ENCODE results near the gene TRIM44. TPM values are rescaled to one million over a fixed set of nuclear protein-coding genes. Genes with fewer than 3 reads are reported as not detected.

Gene TRIM44
- total and polyA plus RNA-seq, 2 donors (not counting 3 experiments of a cell fraction or from before 2014, with no cell fraction given): 31.7 to 72.0 TPM

DNA sequence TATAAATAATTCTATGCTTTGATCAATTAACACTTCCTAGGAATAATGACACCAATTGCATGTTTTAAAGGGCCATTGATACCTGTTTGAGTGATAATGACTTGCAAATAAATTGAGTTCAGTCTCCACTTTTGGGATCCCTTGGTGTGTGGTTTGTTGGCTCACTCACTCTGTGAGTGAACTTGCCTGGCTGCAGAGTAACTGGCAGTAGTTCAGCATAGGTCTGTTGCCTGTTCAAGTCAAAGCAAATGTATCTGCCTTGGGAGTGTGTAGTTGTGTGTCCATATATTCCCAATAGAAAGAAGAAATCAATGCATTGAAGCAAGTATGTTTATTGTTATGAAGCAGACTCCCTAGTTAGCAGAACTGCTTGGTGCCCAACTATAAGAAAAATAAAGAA, 49.3 kb downstream of the TRIM44 start:
- DNase-seq (ENCODE audit: low read depth, low spot score): no peak
- no peak overlapping the region for H3K27ac ChIP-seq (ENCODE audit: insufficient read depth, low read depth, low read length)
- no peak overlapping the region for H3K9ac ChIP-seq (replicated peaks; ENCODE audit: extremely low read depth, insufficient read depth, low read length)
- no peaks in the 10 kb centered on the region for H3K9me1 ChIP-seq (replicated peaks; ENCODE audit: control insufficient read depth, extremely low read depth, insufficient read depth, low read length)
- H3K9me3 ChIP-seq (replicated peaks; ENCODE audit: control insufficient read depth, insufficient read depth, low read length): no peaks in the 10 kb centered on the region
- TF ChIP-seq EZH2 (IDR thresholded peaks at IDR 0.05; ENCODE audit: borderline replicate concordance, low read depth, low read length, severe bottlenecking) (no peak), POLR2A (IDR thresholded peaks at IDR 0.05; ENCODE audit: low read depth, low read length) (no peak), FOS (IDR thresholded peaks at IDR 0.05; ENCODE audit: borderline replicate concordance, insufficient read depth, low read length) (no peak), POLR2AphosphoS5 (IDR thresholded peaks at IDR 0.05; ENCODE audit: insufficient read depth, low read depth, low read length) (no peak), MYC (IDR thresholded peaks at IDR 0.05; ENCODE audit: low read depth, low read length) (no peak), JUN (IDR thresholded peaks at IDR 0.05; ENCODE audit: borderline replicate concordance, insufficient read depth, insufficient read length, low read depth) (no peak), GATA2 (IDR thresholded peaks at IDR 0.05; ENCODE audit: insufficient read depth, insufficient read length, low read depth, low read length) (no peak)
- TF ChIP-seq, protein P1, sequence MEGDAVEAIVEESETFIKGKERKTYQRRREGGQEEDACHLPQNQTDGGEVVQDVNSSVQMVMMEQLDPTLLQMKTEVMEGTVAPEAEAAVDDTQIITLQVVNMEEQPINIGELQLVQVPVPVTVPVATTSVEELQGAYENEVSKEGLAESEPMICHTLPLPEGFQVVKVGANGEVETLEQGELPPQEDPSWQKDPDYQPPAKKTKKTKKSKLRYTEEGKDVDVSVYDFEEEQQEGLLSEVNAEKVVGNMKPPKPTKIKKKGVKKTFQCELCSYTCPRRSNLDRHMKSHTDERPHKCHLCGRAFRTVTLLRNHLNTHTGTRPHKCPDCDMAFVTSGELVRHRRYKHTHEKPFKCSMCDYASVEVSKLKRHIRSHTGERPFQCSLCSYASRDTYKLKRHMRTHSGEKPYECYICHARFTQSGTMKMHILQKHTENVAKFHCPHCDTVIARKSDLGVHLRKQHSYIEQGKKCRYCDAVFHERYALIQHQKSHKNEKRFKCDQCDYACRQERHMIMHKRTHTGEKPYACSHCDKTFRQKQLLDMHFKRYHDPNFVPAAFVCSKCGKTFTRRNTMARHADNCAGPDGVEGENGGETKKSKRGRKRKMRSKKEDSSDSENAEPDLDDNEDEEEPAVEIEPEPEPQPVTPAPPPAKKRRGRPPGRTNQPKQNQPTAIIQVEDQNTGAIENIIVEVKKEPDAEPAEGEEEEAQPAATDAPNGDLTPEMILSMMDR (IDR thresholded peaks at IDR 0.05; ENCODE audit: extremely low read depth in 1 of 2, insufficient read depth in 1 of 2, low read depth in 1 of 2, low read length in 2 of 2): no peak
- TF ChIP-seq, protein P2, sequence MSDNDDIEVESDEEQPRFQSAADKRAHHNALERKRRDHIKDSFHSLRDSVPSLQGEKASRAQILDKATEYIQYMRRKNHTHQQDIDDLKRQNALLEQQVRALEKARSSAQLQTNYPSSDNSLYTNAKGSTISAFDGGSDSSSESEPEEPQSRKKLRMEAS (IDR thresholded peaks at IDR 0.05; ENCODE audit: insufficient read depth, insufficient read length): no peak
- H3K4me3 ChIP-seq (replicated peaks in 1 of 3; ENCODE audit: insufficient read depth in 1 of 3, low read depth in 1 of 3, low read length in 3 of 3): no peak overlapping the region
- dilution Hi-C loops (cut with MboI; ENCODE audit: extremely low pct_ligation_motif_present, low sequenced_read_pairs): no loop called here
- H3K27me3 ChIP-seq (ENCODE audit: control insufficient read depth in 2 of 2, insufficient read depth in 2 of 2, low read length in 2 of 2): no peaks in the 10 kb centered on the region
- CTCF ChIA-PET: interaction anchor here (1.4 to 2.5 kb wide), 2 partner anchors 110 to 554 kb away, joined by 4 to 34 read pairs; no protein-coding TSS in a partner anchor
- POLR2A ChIA-PET: no interaction called here
- H3K36me3 ChIP-seq (ENCODE audit: control insufficient read depth in 2 of 2, extremely low read depth in 1 of 2, insufficient read depth in 2 of 2, low read length in 2 of 2): no peaks in the 10 kb centered on the region
- no TSS peak for BruUV-seq (replicated peaks)
- peaks cover 2% of the 10 kb centered on the region for H4K20me1 ChIP-seq (replicated peaks; ENCODE audit: control insufficient read depth, extremely low read depth, insufficient read depth, low read length)
- no peak overlapping the region for H3K4me2 ChIP-seq (ENCODE audit: insufficient read depth, low read length)
- no peaks in the 10 kb centered on the region for H3K4me1 ChIP-seq (ENCODE audit: control insufficient read depth, extremely low read depth, insufficient read depth, low read length)
- H3K79me2 ChIP-seq (ENCODE audit: control insufficient read depth, insufficient read depth, low read length): peaks cover 1% of the 10 kb centered on the region
- intact Hi-C loops (cut with micrococcal nuclease): loop anchor here (1.0 to 10.0 kb wide), 4 partner anchors 95 to 547 kb away; partner anchors contain the start of gene FJX1
- no peak for FAIRE-seq
- no peak overlapping the region for H2AFZ ChIP-seq (ENCODE audit: low read depth, low read length)
